Measurements from ENCODE around the gene NMB. TPM values are rescaled to one million over a fixed set of nuclear protein-coding genes. Genes with fewer than 3 reads are reported as not detected.

NMB gene
- total and polyA plus RNA-seq, 2 donors (not counting 1 experiment from before 2014, with no cell fraction given), result 1.5 to 3.6 TPM

- H3K9ac ChIP-seq (ENCODE audit: insufficient read depth, low read length), result peak overlapping the region; percentile 83
- peaks cover 11% of the 10 kb centered on the region for H3K4me1 ChIP-seq (ENCODE audit: control insufficient read depth, extremely low read depth, insufficient read depth, low read length)
- peaks cover 16% of the 10 kb centered on the region for H3K79me2 ChIP-seq (ENCODE audit: control insufficient read depth, insufficient read depth, low read length)
- peak overlapping the region; percentile 93 for H3K27ac ChIP-seq (ENCODE audit: insufficient read depth, low read length)
- TF ChIP-seq EZH2 (IDR thresholded peaks at IDR 0.05; ENCODE audit: low read length, missing control alignments) (no peak), CTCF (conservative IDR thresholded peaks at IDR 0.05 in 1 of 2, IDR thresholded peaks at IDR 0.05 in 1 of 2; ENCODE audit: low read depth in 1 of 2, low read length in 2 of 2) (peak; percentile 60 to 68)
- no peaks in the 10 kb centered on the region for H3K9me3 ChIP-seq (ENCODE audit: control insufficient read depth, insufficient read depth, low read depth, low read length)
- H3K36me3 ChIP-seq (ENCODE audit: control insufficient read depth, insufficient read depth, low read length), result peaks cover 8% of the 10 kb centered on the region
- no peaks in the 10 kb centered on the region for H3K27me3 ChIP-seq (ENCODE audit: control insufficient read depth, insufficient read depth, low read length)
- peak overlapping the region; percentile 90 for H3K4me2 ChIP-seq (ENCODE audit: extremely low read depth, insufficient read depth, low read length)
- peak; percentile 75 to 82 for DNase-seq (ENCODE audit: low read depth in 2 of 2)
- H2AFZ ChIP-seq (ENCODE audit: low read length), result no peak overlapping the region
- peak overlapping the region; percentile 59 to 99 (median 86) for H3K4me3 ChIP-seq (replicated peaks in 1 of 4; ENCODE audit: control extremely low read depth in 1 of 4, insufficient read depth in 1 of 4, low read depth in 3 of 4, low read length in 4 of 4)
- no peaks in the 10 kb centered on the region for H4K20me1 ChIP-seq (ENCODE audit: control insufficient read depth, extremely low read depth, insufficient read depth, low read length)
These were observed 3.1 kb downstream of the NMB start for GRCh38 chr15:84654689-84655453.

- H3K4me1 ChIP-seq (ENCODE audit: control insufficient read depth, extremely low read depth, insufficient read depth, low read length), result peaks cover 11% of the 10 kb centered on the region
- peak within 1 kb of the TSS; percentile 59 to 99 (median 86) for H3K4me3 ChIP-seq (replicated peaks in 1 of 4; ENCODE audit: control extremely low read depth in 1 of 4, insufficient read depth in 1 of 4, low read depth in 3 of 4, low read length in 4 of 4)
- H3K27ac ChIP-seq (ENCODE audit: insufficient read depth, low read length), result peak within 1 kb of the TSS; percentile 93
- H3K9ac ChIP-seq (ENCODE audit: insufficient read depth, low read length), result peak within 1 kb of the TSS; percentile 83
- H3K4me2 ChIP-seq (ENCODE audit: extremely low read depth, insufficient read depth, low read length), result peak within 1 kb of the TSS; percentile 95
- peak within 1 kb of the TSS; percentile 72 for H2AFZ ChIP-seq (ENCODE audit: low read length)
- H3K27me3 ChIP-seq (ENCODE audit: control insufficient read depth, insufficient read depth, low read length), result no peaks in the 10 kb centered on the region
- peaks cover 16% of the 10 kb centered on the region for H3K79me2 ChIP-seq (ENCODE audit: control insufficient read depth, insufficient read depth, low read length)
- DNase-seq (ENCODE audit: low read depth in 2 of 2), result peak; percentile 91 to 94
- no peaks in the 10 kb centered on the region for H4K20me1 ChIP-seq (ENCODE audit: control insufficient read depth, extremely low read depth, insufficient read depth, low read length)
- peaks cover 9% of the 10 kb centered on the region for H3K36me3 ChIP-seq (ENCODE audit: control insufficient read depth, insufficient read depth, low read length)
- no peaks in the 10 kb centered on the region for H3K9me3 ChIP-seq (ENCODE audit: control insufficient read depth, insufficient read depth, low read depth, low read length)
- TF ChIP-seq CTCF (conservative IDR thresholded peaks at IDR 0.05 in 1 of 2, IDR thresholded peaks at IDR 0.05 in 1 of 2; ENCODE audit: low read depth in 1 of 2, low read length in 2 of 2) (no peak), EZH2 (IDR thresholded peaks at IDR 0.05; ENCODE audit: low read length, missing control alignments) (no peak)
These were observed 3.9 kb downstream of the NMB start, which contains the start of gene WDR73 for GRCh38 chr15:84653910-84654688. WDR73 (minus strand) TSS chr15:84654283; CDS start chr15:84654274, 9 bp downstream.

GRCh38 chr15:84653584-84653909, 4.5 kb downstream of the NMB start:
- Histone ChIP-seq H4K20me1 (ENCODE audit: control insufficient read depth, extremely low read depth, insufficient read depth, low read length) (no peaks in the 10 kb centered on the region), H3K4me2 (ENCODE audit: extremely low read depth, insufficient read depth, low read length) (peak overlapping the region; percentile 95), H3K9me3 (ENCODE audit: control insufficient read depth, insufficient read depth, low read depth, low read length) (no peaks in the 10 kb centered on the region), H3K36me3 (ENCODE audit: control insufficient read depth, insufficient read depth, low read length) (peaks cover 13% of the 10 kb centered on the region), H3K4me3 (replicated peaks in 1 of 4; ENCODE audit: control extremely low read depth in 1 of 4, insufficient read depth in 1 of 4, low read depth in 3 of 4, low read length in 4 of 4) (peak overlapping the region; percentile 59 to 99 (median 86)), H2AFZ (ENCODE audit: low read length) (peak overlapping the region; percentile 23), H3K79me2 (ENCODE audit: control insufficient read depth, insufficient read depth, low read length) (peaks cover 16% of the 10 kb centered on the region), H3K27me3 (ENCODE audit: control insufficient read depth, insufficient read depth, low read length) (no peaks in the 10 kb centered on the region), H3K4me1 (ENCODE audit: control insufficient read depth, extremely low read depth, insufficient read depth, low read length) (peaks cover 11% of the 10 kb centered on the region), H3K27ac (ENCODE audit: insufficient read depth, low read length) (peak overlapping the region; percentile 93), H3K9ac (ENCODE audit: insufficient read depth, low read length) (peak overlapping the region; percentile 83)
- DNase-seq (ENCODE audit: low read depth in 2 of 2), result no peak
- TF ChIP-seq CTCF (conservative IDR thresholded peaks at IDR 0.05 in 1 of 2, IDR thresholded peaks at IDR 0.05 in 1 of 2; ENCODE audit: low read depth in 1 of 2, low read length in 2 of 2), result no peak
- no peak for TF ChIP-seq EZH2 (IDR thresholded peaks at IDR 0.05; ENCODE audit: low read length, missing control alignments)

Data from fibroblast of lung (primary cell).